GM23338 (cell line): Measurements from ENCODE around the gene CBFA2T3. TPM values are rescaled to one million over a fixed set of nuclear protein-coding genes. Genes with fewer than 3 reads are reported as not detected.

Source experiments
- ATAC-seq: fragments of 200-7000 bp; cut with Tn5 transposase; 3 replicates; pipeline ENCODE4 v1.9.1; 2020
- DNase-seq: peaks from one replicate; pipeline ENCODE4 v3.0.0-alpha.2; 2015; ENCODE audit warnings: low spot score
- H2AFZ ChIP-seq: fragments of 200-600 bp; sonication (generic); 2 replicates; pipeline ENCODE4 v1.8.0; 2016; ENCODE audit warnings: antibody characterized with exemption, mild to moderate bottlenecking, moderate library complexity
- H3F3A ChIP-seq: fragments of 200-600 bp; sonication (generic); replicated peaks from 2 replicates; pipeline ENCODE4 v1.8.0; 2017; ENCODE audit warnings: antibody characterized with exemption, mixed run types, low read depth
- H3K27ac ChIP-seq: fragments of 200-600 bp; sonication (generic); 2 replicates; pipeline ENCODE4 v1.6.1; 2016; ENCODE audit warnings: low read depth
- H3K27me3 ChIP-seq: fragments of 200-600 bp; sonication (generic); 2 replicates; pipeline ENCODE4 v1.8.0; 2016; ENCODE audit warnings: mild to moderate bottlenecking, mixed run types, moderate library complexity; ENCODE audit not compliant: insufficient read depth
- H3K36me3 ChIP-seq: fragments of 200-600 bp; sonication (generic); 2 replicates; pipeline ENCODE4 v1.8.0; 2016; ENCODE audit warnings: mild to moderate bottlenecking; ENCODE audit not compliant: insufficient read depth
- H3K4me1 ChIP-seq: fragments of 200-600 bp; sonication (generic); 2 replicates; pipeline ENCODE4 v1.8.0; 2016; ENCODE audit warnings: mild to moderate bottlenecking, moderate library complexity; ENCODE audit not compliant: insufficient read depth
- H3K4me2 ChIP-seq: fragments of 200-600 bp; sonication (generic); 2 replicates; pipeline ENCODE4 v1.7.1; 2017; ENCODE audit warnings: mixed run types
- H3K4me3 ChIP-seq: fragments of 200-600 bp; sonication (generic); 2 replicates; pipeline ENCODE4 v1.6.1; 2016; ENCODE audit warnings: mixed run types
- H3K79me2 ChIP-seq: fragments of 200-600 bp; sonication (generic); replicated peaks from 2 replicates; pipeline ENCODE4 v1.8.0; 2017; ENCODE audit warnings: mild to moderate bottlenecking; ENCODE audit not compliant: insufficient read depth
- H3K9me2 ChIP-seq: fragments of 200-600 bp; sonication (generic); 2 replicates; pipeline ENCODE4 v1.8.0; 2017; ENCODE audit not compliant: insufficient read depth
- H4K20me1 ChIP-seq: fragments of 200-600 bp; sonication (generic); replicated peaks from 2 replicates; pipeline ENCODE4 v1.8.0; 2017; ENCODE audit warnings: mild to moderate bottlenecking; ENCODE audit not compliant: insufficient read depth
- H3K27ac Mint-ChIP-seq: 2 replicates; pipeline ENCODE4 v1.8.0; 2020; ENCODE audit warnings: inconsistent platforms, mild to moderate bottlenecking, moderate library complexity, mixed read lengths
- H3K27me3 Mint-ChIP-seq: 3 replicates; pipeline ENCODE4 v1.8.0; 2022; ENCODE audit warnings: low read depth, mild to moderate bottlenecking, moderate library complexity, mixed read lengths, inconsistent platforms; ENCODE audit not compliant: insufficient read depth, poor library complexity
- H3K36me3 Mint-ChIP-seq: 3 replicates; pipeline ENCODE4 v1.8.0; 2021; ENCODE audit warnings: low read depth, mild to moderate bottlenecking, inconsistent platforms, moderate library complexity, mixed read lengths
- H3K4me1 Mint-ChIP-seq: 3 replicates; pipeline ENCODE4 v1.8.0; 2020; ENCODE audit warnings: mild to moderate bottlenecking, inconsistent platforms, mixed read lengths
- H3K4me3 Mint-ChIP-seq: 3 replicates; pipeline ENCODE4 v1.8.0; 2021; ENCODE audit warnings: moderate library complexity, mild to moderate bottlenecking, inconsistent platforms, mixed read lengths
- H3K9me3 Mint-ChIP-seq: 3 replicates; pipeline ENCODE4 v1.8.0; 2020; ENCODE audit warnings: moderate library complexity, mild to moderate bottlenecking, inconsistent platforms, mixed read lengths
- CREB1 ChIP-seq: fragments of 250-450 bp; sonication (Bioruptor Pico); IDR thresholded peaks from 2 replicates; pipeline ENCODE4 v1.5.0; 2020; ENCODE audit warnings: low read depth, mild to moderate bottlenecking, moderate library complexity
- CTCF ChIP-seq, 2 experiments: fragments of 200-600 bp in 1 of 2; sonication (generic) in 1 of 2; conservative IDR thresholded peaks; 2 replicates each; pipeline versions ENCODE4 v1.5.1 to v1.6.1; 2016 to 2017; ENCODE audit warnings: antibody characterized with exemption in 2 of 2, low read depth in 2 of 2, mild to moderate bottlenecking in 2 of 2, moderate library complexity in 1 of 2
- EZH2 ChIP-seq: fragments of 200-600 bp; sonication (generic); IDR thresholded peaks from one replicate; pipeline ENCODE4 v1.8.0; 2017; ENCODE audit warnings: antibody characterized with exemption, mild to moderate bottlenecking, low read depth; ENCODE audit not compliant: unreplicated experiment
- EZH2phosphoT487 ChIP-seq: fragments of 200-600 bp; sonication (generic); IDR thresholded peaks from one replicate; pipeline ENCODE4 v1.8.1; 2018; ENCODE audit warnings: antibody characterized with exemption; ENCODE audit not compliant: unreplicated experiment
- JUNB ChIP-seq: IDR thresholded peaks from one replicate; pipeline ENCODE4 v1.6.1; 2016; ENCODE audit warnings: antibody characterized with exemption; ENCODE audit not compliant: unreplicated experiment
- NANOG ChIP-seq: IDR thresholded peaks from 2 replicates; pipeline ENCODE4 v1.6.1; 2016; ENCODE audit warnings: antibody characterized with exemption, borderline replicate concordance
- POLR2AphosphoS5 ChIP-seq: IDR thresholded peaks from 2 replicates; pipeline ENCODE4 v1.6.1; 2016; ENCODE audit warnings: antibody characterized with exemption, low read depth
- REST ChIP-seq: IDR thresholded peaks from one replicate; pipeline ENCODE4 v1.6.1; 2018; ENCODE audit warnings: antibody characterized with exemption; ENCODE audit not compliant: unreplicated experiment
- STAT1 ChIP-seq: IDR thresholded peaks from one replicate; pipeline ENCODE4 v1.6.1; 2016; ENCODE audit warnings: antibody characterized with exemption; ENCODE audit not compliant: unreplicated experiment
- ZNF114 ChIP-seq: fragments of 250-450 bp; sonication (Bioruptor Pico); IDR thresholded peaks from 2 replicates; pipeline ENCODE4 v1.5.0; 2020; ENCODE audit warnings: mild to moderate bottlenecking, moderate library complexity
- ZNF331 ChIP-seq: fragments of 250-450 bp; sonication (Bioruptor Pico); IDR thresholded peaks from 2 replicates; pipeline ENCODE4 v1.5.0; 2020; ENCODE audit warnings: low read depth, mild to moderate bottlenecking, moderate library complexity
- polyA plus RNA-seq: library from polyadenylated mRNA; unstranded; fragments of >200 nt; fragmentation: Nextera tagmentation; extraction: Ambion mirVana; gene quantifications from 2 replicates; pipeline ENCODE4 v1.2.1, GENCODE V29; 2016
- total RNA-seq: library from RNA; depleted of rRNA; stranded (reverse); fragments of >200 nt; shearing (Covaris generic); gene quantifications from 2 replicates; pipeline ENCODE4 v1.2.3, GENCODE V29; 2014
- TF ChIP-seq, protein P1 (sequence below): IDR thresholded peaks from 2 replicates; pipeline ENCODE4 v1.6.1; 2016; ENCODE audit warnings: antibody characterized with exemption

Gene CBFA2T3
- total and polyA plus RNA-seq, 2 experiments from 2014 or later, result 0.87 to 1.5 TPM

- TF ChIP-seq JUNB (no peak), REST (no peak)
These were observed 107.9 kb downstream of the CBFA2T3 start (continued) for GRCh38 chr16:88868974-88869672.

GRCh38 chr16:88867581-88868246 lies 109.3 kb downstream of the CBFA2T3 start:
- Histone ChIP-seq H3K4me3 (no peak overlapping the region), H4K20me1 (no peaks in the 10 kb centered on the region), H3K36me3 (no peaks in the 10 kb centered on the region), H3K27ac (no peak overlapping the region), H3K79me2 (no peaks in the 10 kb centered on the region), H2AFZ (no peak overlapping the region), H3K9me2 (no peaks in the 10 kb centered on the region), H3F3A (no peaks in the 10 kb centered on the region), H3K4me2 (no peak overlapping the region), H3K4me1 (no peaks in the 10 kb centered on the region), H3K27me3 (no peaks in the 10 kb centered on the region)
- ATAC-seq (no peak), DNase-seq (no peak)
- H3K27me3 Mint-ChIP-seq, result peaks cover 5% of the 10 kb centered on the region
- H3K27ac Mint-ChIP-seq, result no peak overlapping the region
- H3K4me1 Mint-ChIP-seq, result no peaks in the 10 kb centered on the region
- no peak overlapping the region for H3K4me3 Mint-ChIP-seq
- no peaks in the 10 kb centered on the region for H3K9me3 Mint-ChIP-seq
- H3K36me3 Mint-ChIP-seq, result no peaks in the 10 kb centered on the region
- TF ChIP-seq EZH2phosphoT487 (no peak), EZH2 (no peak), JUNB (no peak), REST (no peak), ZNF114 (CRISPR knock-in tag) (no peak), STAT1 (no peak), ZNF331 (CRISPR knock-in tag) (no peak), CTCF (conservative IDR thresholded peaks at IDR 0.05; ENCODE audit: low read depth in 2 of 2) (no peak), NANOG (no peak), POLR2AphosphoS5 (no peak), CREB1 (no peak)
- TF ChIP-seq, protein P1, sequence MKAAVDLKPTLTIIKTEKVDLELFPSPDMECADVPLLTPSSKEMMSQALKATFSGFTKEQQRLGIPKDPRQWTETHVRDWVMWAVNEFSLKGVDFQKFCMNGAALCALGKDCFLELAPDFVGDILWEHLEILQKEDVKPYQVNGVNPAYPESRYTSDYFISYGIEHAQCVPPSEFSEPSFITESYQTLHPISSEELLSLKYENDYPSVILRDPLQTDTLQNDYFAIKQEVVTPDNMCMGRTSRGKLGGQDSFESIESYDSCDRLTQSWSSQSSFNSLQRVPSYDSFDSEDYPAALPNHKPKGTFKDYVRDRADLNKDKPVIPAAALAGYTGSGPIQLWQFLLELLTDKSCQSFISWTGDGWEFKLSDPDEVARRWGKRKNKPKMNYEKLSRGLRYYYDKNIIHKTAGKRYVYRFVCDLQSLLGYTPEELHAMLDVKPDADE, result no peak
